ENCODE results near the gene OSBPL1A.

OSBPL1A gene

DNA sequence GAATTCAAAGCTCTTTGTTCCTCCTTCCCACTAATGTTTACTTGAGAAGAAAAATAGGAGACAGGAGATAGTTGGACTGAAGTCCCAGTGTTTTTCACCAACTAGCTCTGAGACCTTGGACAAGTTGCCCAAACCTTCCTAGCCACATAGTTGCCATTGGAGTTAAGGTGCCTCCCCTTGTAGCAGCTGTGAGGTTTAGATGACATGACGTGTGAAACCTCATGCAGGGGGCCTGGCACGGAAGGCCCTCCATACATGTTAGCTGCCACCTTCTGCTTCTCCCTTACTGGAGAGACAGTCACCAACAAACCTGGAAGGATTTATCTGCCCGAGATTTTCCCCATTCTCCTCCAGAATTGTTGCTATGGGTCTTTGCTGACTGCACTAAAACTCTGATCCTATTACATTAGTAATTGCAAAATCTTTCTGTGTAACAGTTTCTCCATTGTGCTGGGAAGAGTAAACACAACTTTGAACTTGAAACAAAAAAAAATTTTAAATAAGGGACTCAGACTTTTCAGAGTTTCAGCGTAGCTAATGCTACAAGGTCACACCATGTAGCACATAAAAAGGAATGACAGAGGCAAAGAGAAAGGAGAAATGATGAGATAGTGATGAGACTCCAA, 282.6 kb downstream of the OSBPL1A start:
- DNase-seq: no peak

DNA sequence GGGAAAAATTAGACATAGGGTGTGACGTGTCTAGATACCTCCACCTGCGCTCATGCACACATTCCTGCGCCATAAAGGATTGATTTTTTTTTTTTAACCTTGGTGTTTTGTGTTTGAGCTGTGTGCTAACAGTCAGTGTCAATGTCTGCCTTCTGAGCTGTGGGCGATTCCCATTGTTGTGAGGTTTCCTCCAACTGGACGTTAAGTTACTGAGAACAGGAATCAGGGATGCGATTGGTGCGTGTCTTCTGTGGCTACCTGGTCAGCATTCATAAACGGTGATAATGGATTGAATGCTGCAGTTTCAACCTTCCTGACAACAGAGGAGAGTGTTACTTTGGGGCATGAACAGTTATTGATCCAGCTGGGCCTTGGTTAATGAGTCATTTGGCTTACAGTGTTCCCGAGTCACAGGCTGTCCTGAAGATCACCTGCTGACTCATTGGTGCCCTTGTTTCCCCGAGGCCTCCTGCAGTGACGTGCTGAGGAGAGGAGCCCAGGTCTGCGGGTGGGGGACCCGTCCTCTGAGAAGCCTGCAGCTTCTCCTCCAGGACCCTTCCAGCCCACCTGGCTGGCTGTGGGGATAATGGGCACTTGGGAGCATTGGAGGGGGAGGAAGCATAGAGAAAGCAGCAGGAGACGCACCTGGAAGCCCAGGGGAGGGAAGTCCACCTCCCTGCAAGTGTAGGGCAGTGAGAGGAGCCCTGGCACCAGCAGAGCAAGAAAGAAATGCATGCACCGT, 284.6 kb downstream of the OSBPL1A start:
- DNase-seq: no peak

DNA sequence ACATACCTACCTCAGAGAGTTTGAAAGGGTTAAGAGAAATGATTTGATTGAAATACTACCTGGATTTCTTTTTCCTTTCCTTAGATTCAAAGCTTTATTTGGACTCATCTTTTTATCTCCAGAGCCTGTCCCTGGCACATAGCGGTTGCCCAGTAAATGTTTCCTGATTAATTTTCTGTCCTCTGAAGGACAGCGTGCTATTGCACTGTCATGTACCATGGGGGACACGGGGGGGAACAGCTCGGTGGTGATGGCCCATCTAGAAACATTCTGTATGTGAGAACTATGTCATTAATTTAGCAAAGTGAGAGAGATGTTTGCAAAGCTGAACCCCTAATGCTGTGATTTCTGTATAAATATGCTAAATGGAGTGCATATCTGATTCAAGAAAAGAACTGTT, 285.2 kb downstream of the OSBPL1A start:
- DNase-seq: no peak

All from NCI-H2227 treated with DMSO at 0.1 percent for 48 hours (cell line).